HG02973 (cell line): Measurements from ENCODE around the gene SLFN14.
"Not testable (repeated sequence)": the region's sequence is repeated elsewhere in the genome, so short reads cannot be mapped to it uniquely, and the experiment has no call there.

Experiments used
- ATAC-seq: cut with Tn5 transposase; IDR thresholded peaks from one replicate; pipeline ENCODE4 v1.9.1; 2021; ENCODE audit warnings: moderate library complexity; ENCODE audit not compliant: unreplicated experiment

Gene SLFN14

GRCh38 chr17:35560703-35561102 lies at the start of gene SLFN14:
Gene SLFN14 (minus strand): TSS chr17:35560819. CDS start chr17:35558062, 2,757 bp downstream.
- ATAC-seq, result no peak

- ATAC-seq, result no peak
Observed at GRCh38 chr17:35609831-35610230, 49.2 kb upstream of the SLFN14 start.

- ATAC-seq, result no peak
Observed at GRCh38 chr17:35607239-35607847, 46.7 kb upstream of the SLFN14 start.

GRCh38 chr17:35605678-35606077 lies 45.1 kb upstream of the SLFN14 start:
- ATAC-seq, result no peak

- ATAC-seq, result no peak
Observed at GRCh38 chr17:35603674-35604073, 43.1 kb upstream of the SLFN14 start.

- ATAC-seq, result no peak
Observed at GRCh38 chr17:35597604-35598003, 37.0 kb upstream of the SLFN14 start.

GRCh38 chr17:35596530-35597233 lies 36.1 kb upstream of the SLFN14 start:
- no peak for ATAC-seq

- no peak for ATAC-seq
Observed at GRCh38 chr17:35596072-35596471, 35.5 kb upstream of the SLFN14 start.

GRCh38 chr17:35588196-35588920 lies 27.7 kb upstream of the SLFN14 start:
- ATAC-seq, result no peak

- ATAC-seq, result peak; percentile 75
Observed at GRCh38 chr17:35587074-35587961, 26.7 kb upstream of the SLFN14 start, which contains the start of gene AP2B1. Gene AP2B1 (plus strand): TSS chr17:35587322. CDS start chr17:35594031, 6,709 bp downstream.

GRCh38 chr17:35586569-35587073 lies 26.0 kb upstream of the SLFN14 start:
- peak; percentile 8 for ATAC-seq

GRCh38 chr17:35584061-35584460 lies 23.4 kb upstream of the SLFN14 start:
- no peak for ATAC-seq

GRCh38 chr17:35578929-35579432 lies 18.4 kb upstream of the SLFN14 start:
- ATAC-seq, result no peak

- ATAC-seq, result peak; percentile 75
Observed at GRCh38 chr17:35578197-35578928, 17.7 kb upstream of the SLFN14 start, which contains the start of gene PEX12. Gene PEX12 (minus strand): TSS chr17:35578571. CDS start chr17:35578021, 550 bp downstream.

- no peak for ATAC-seq
Observed at GRCh38 chr17:35577830-35578196, 17.2 kb upstream of the SLFN14 start.

GRCh38 chr17:35575759-35576158 lies 15.1 kb upstream of the SLFN14 start:
- ATAC-seq, result no peak

GRCh38 chr17:35569405-35569804 lies 8.8 kb upstream of the SLFN14 start:
- no peak for ATAC-seq

- no peak for ATAC-seq
Observed at GRCh38 chr17:35568561-35568960, 7.9 kb upstream of the SLFN14 start.

GRCh38 chr17:35566968-35567367 lies 6.3 kb upstream of the SLFN14 start:
- ATAC-seq, result no peak

GRCh38 chr17:35563181-35563580 lies 2.6 kb upstream of the SLFN14 start:
- ATAC-seq, result not testable (repeated sequence)
